ENCODE results near the gene GPC3. TPM values are rescaled to one million over a fixed set of nuclear protein-coding genes. Genes with fewer than 3 reads are reported as not detected.

Gene GPC3
- total RNA-seq, 1 experiment from 2014 or later: 233 TPM

DNA sequence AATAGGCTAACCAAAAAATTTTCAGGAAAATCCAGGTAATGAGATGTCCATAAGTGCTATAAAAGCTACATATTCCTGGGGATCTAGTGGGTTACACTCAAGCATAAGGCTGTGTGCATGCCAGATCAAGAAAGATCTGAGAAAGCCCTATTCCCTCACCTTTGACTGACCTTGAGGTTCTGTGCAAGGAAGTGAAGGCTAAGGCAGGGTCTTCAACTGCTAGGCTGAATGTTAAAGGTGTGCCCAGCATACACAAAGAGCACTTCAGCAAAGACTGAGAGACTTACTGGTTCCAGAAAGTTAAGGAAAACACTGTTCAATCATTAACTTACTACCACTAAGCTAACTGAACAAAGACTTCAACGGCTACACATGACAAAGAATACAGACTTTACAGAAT, 269.7 kb downstream of the GPC3 start:
- Mint-ChIP-seq H3K27me3 (ENCODE audit: insufficient read depth, unreplicated experiment) (no peaks in the 10 kb centered on the region), H3K36me3 (ENCODE audit: insufficient read depth, unreplicated experiment) (peaks cover 18% of the 10 kb centered on the region), H3K27ac (ENCODE audit: unreplicated experiment) (no peak overlapping the region), H3K4me3 (ENCODE audit: unreplicated experiment) (no peak overlapping the region), H3K9me3 (ENCODE audit: unreplicated experiment) (no peaks in the 10 kb centered on the region), H3K4me1 (ENCODE audit: low read depth, unreplicated experiment) (no peaks in the 10 kb centered on the region)
- no TSS peak for BruUV-seq (replicated peaks)
- TF ChIP-seq, protein P1, sequence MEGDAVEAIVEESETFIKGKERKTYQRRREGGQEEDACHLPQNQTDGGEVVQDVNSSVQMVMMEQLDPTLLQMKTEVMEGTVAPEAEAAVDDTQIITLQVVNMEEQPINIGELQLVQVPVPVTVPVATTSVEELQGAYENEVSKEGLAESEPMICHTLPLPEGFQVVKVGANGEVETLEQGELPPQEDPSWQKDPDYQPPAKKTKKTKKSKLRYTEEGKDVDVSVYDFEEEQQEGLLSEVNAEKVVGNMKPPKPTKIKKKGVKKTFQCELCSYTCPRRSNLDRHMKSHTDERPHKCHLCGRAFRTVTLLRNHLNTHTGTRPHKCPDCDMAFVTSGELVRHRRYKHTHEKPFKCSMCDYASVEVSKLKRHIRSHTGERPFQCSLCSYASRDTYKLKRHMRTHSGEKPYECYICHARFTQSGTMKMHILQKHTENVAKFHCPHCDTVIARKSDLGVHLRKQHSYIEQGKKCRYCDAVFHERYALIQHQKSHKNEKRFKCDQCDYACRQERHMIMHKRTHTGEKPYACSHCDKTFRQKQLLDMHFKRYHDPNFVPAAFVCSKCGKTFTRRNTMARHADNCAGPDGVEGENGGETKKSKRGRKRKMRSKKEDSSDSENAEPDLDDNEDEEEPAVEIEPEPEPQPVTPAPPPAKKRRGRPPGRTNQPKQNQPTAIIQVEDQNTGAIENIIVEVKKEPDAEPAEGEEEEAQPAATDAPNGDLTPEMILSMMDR (IDR thresholded peaks at IDR 0.05; ENCODE audit: insufficient read depth in 1 of 2, low read depth in 1 of 2, low read length in 1 of 2, severe bottlenecking in 1 of 2, unreplicated experiment in 1 of 2): no peak
- H3K36me3 ChIP-seq (ENCODE audit: control insufficient read depth, insufficient read depth, low read length): no peaks in the 10 kb centered on the region; the same call in 1 of the 2 replicates
- POLR2A ChIA-PET: no interaction called here
- CTCF ChIA-PET: no interaction called here
- no peaks in the 10 kb centered on the region for H3K27me3 ChIP-seq (replicated peaks; ENCODE audit: control insufficient read depth, insufficient read depth, low read length)
- H3K4me1 ChIP-seq: no peaks in the 10 kb centered on the region
- no peaks in the 10 kb centered on the region for H3K9me3 ChIP-seq
- intact Hi-C loops (cut with micrococcal nuclease; ENCODE audit: unreplicated experiment): no loop called here
- H3K4me3 ChIP-seq (ENCODE audit: low read depth, low read length): no peak overlapping the region
- no peak for DNase-seq

- TF ChIP-seq, protein P1 (IDR thresholded peaks at IDR 0.05; ENCODE audit: insufficient read depth in 1 of 2, low read depth in 1 of 2, low read length in 1 of 2, severe bottlenecking in 1 of 2, unreplicated experiment in 1 of 2): no peak
- no peak overlapping the region for H3K4me3 ChIP-seq (ENCODE audit: low read depth, low read length)
- no peaks in the 10 kb centered on the region for H3K27me3 ChIP-seq (replicated peaks; ENCODE audit: control insufficient read depth, insufficient read depth, low read length)
- intact Hi-C loops (cut with micrococcal nuclease; ENCODE audit: unreplicated experiment): no loop called here
- no peaks in the 10 kb centered on the region for H3K4me1 ChIP-seq
- Mint-ChIP-seq H3K4me1 (ENCODE audit: low read depth, unreplicated experiment) (no peaks in the 10 kb centered on the region), H3K9me3 (ENCODE audit: unreplicated experiment) (no peaks in the 10 kb centered on the region), H3K36me3 (ENCODE audit: insufficient read depth, unreplicated experiment) (no peaks in the 10 kb centered on the region), H3K4me3 (ENCODE audit: unreplicated experiment) (no peak overlapping the region), H3K27ac (ENCODE audit: unreplicated experiment) (no peak overlapping the region), H3K27me3 (ENCODE audit: insufficient read depth, unreplicated experiment) (no peaks in the 10 kb centered on the region)
- no peak for DNase-seq
- no peaks in the 10 kb centered on the region for H3K36me3 ChIP-seq (ENCODE audit: control insufficient read depth, insufficient read depth, low read length)
- no TSS peak for BruUV-seq (replicated peaks)
- ChIA-PET CTCF (no interaction called here), POLR2A (no interaction called here)
- H3K9me3 ChIP-seq: no peaks in the 10 kb centered on the region
Measured at GRCh38 chrX:133709501-133709900, 275.9 kb downstream of the GPC3 start.

DNA sequence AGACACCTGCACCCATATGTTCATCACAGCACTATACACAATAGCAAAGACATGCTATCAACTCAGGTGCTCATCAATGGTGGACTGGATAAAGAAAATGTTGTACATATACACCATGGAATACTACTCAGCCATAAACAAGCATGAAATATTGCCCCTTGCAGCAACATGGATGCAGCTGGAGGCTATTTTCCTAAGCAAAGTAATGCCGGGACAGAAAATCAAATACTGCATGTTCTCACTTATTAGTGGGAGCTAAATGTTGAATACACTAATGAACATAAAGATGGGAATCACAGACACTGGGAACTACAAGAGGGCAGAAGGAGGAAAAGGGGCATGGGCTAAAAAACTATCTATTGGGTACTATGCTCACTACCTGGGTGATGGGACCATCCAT, 278.5 kb downstream of the GPC3 start:
- Mint-ChIP-seq H3K4me3 (ENCODE audit: unreplicated experiment) (no peak overlapping the region), H3K27me3 (ENCODE audit: insufficient read depth, unreplicated experiment) (no peaks in the 10 kb centered on the region), H3K9me3 (ENCODE audit: unreplicated experiment) (no peaks in the 10 kb centered on the region), H3K4me1 (ENCODE audit: low read depth, unreplicated experiment) (no peaks in the 10 kb centered on the region), H3K27ac (ENCODE audit: unreplicated experiment) (no peak overlapping the region), H3K36me3 (ENCODE audit: insufficient read depth, unreplicated experiment) (no peaks in the 10 kb centered on the region)
- no peak for DNase-seq
- Histone ChIP-seq H3K4me3 (ENCODE audit: low read depth, low read length) (no peak overlapping the region), H3K27me3 (replicated peaks; ENCODE audit: control insufficient read depth, insufficient read depth, low read length) (no peaks in the 10 kb centered on the region), H3K9me3 (no peaks in the 10 kb centered on the region), H3K4me1 (no peaks in the 10 kb centered on the region), H3K36me3 (ENCODE audit: control insufficient read depth, insufficient read depth, low read length) (no peaks in the 10 kb centered on the region)
- ChIA-PET POLR2A (no interaction called here), CTCF (no interaction called here)
- intact Hi-C loops (cut with micrococcal nuclease; ENCODE audit: unreplicated experiment): no loop called here
- no TSS peak for BruUV-seq (replicated peaks)
- TF ChIP-seq, protein P1 (IDR thresholded peaks at IDR 0.05; ENCODE audit: insufficient read depth in 1 of 2, low read depth in 1 of 2, low read length in 1 of 2, severe bottlenecking in 1 of 2, unreplicated experiment in 1 of 2): no peak
